H1 (cell line): ENCODE measurements around the gene EIF2B5. TPM values are rescaled to one million over a fixed set of nuclear protein-coding genes. Genes with fewer than 3 reads are reported as not detected.

Experiments
- CTCF ChIA-PET: fragments of 300-600 bp; sonication (Branson Sonifier 250); formaldehyde crosslinking; loops from one replicate; lab custom pipeline; 2021; ENCODE audit not compliant: partially characterized antibody; lab: Charles Lee
- POLR2A ChIA-PET: fragments of 300-600 bp; sonication (Branson Sonifier 250); formaldehyde crosslinking; loops from one replicate; lab custom pipeline; 2021; ENCODE audit warnings: inconsistent platforms; ENCODE audit not compliant: partially characterized antibody; lab: Charles Lee
- DNase-seq, 2 experiments: peaks; one replicate each; pipeline versions ENCODE4 v3.0.0 to v3.0.0-alpha.2; 2010 to 2022; ENCODE audit warnings: low spot score in 2 of 2, low read depth in 1 of 2, mixed read lengths in 1 of 2
- FAIRE-seq: peaks from 2 replicates; lab custom pipeline; 2011; peaks lifted over from hg19 to GRCh38; lab: Jason Lieb, UNC
- H2AFZ ChIP-seq: 2 replicates; pipeline ENCODE4 v1.8.1; 2012; ENCODE audit warnings: low read length, inconsistent platforms
- H2AK5ac ChIP-seq: 2 replicates; pipeline ENCODE4 v1.6.1; 2013; ENCODE audit warnings: low read depth, low read length
- H2BK120ac ChIP-seq: replicated peaks from 2 replicates; pipeline ENCODE3; 2013; ENCODE audit warnings: low read depth, low read length, inconsistent platforms
- H2BK12ac ChIP-seq: 2 replicates; pipeline ENCODE4 v1.6.1; 2013; ENCODE audit warnings: low read depth, low read length
- H2BK15ac ChIP-seq: 2 replicates; pipeline ENCODE4 v1.6.1; 2013; ENCODE audit warnings: low read length
- H2BK20ac ChIP-seq: 2 replicates; pipeline ENCODE4 v1.6.1; 2013; ENCODE audit warnings: low read length
- H2BK5ac ChIP-seq: 2 replicates; pipeline ENCODE4 v1.6.1; 2013; ENCODE audit warnings: low read depth, low read length
- H3K14ac ChIP-seq: 2 replicates; pipeline ENCODE4 v1.6.1; 2013; ENCODE audit warnings: inconsistent platforms; ENCODE audit not compliant: insufficient read length
- H3K18ac ChIP-seq: 2 replicates; pipeline ENCODE4 v1.6.1; 2013; ENCODE audit warnings: low read length; ENCODE audit errors: extremely low read depth
- H3K23ac ChIP-seq: 2 replicates; pipeline ENCODE4 v1.6.1; 2013; ENCODE audit warnings: inconsistent platforms; ENCODE audit not compliant: insufficient read length
- H3K23me2 ChIP-seq: 2 replicates; pipeline ENCODE4 v1.6.1; 2013; ENCODE audit warnings: low read depth, low read length
- H3K27ac ChIP-seq: 2 replicates; pipeline ENCODE4 v1.6.1; 2011; ENCODE audit warnings: low read depth, low read length, inconsistent platforms
- H3K27me3 ChIP-seq, 4 experiments: replicated peaks in 1 of 4; 1 replicate in 1 of 4; 2 replicates in 3 of 4; pipeline versions ENCODE4 v1.6.1 to v1.8.1; 2011 to 2013; ENCODE audit warnings: low read length in 3 of 4, mild to moderate bottlenecking in 3 of 4, inconsistent platforms in 2 of 4, mixed read lengths in 2 of 4, moderate library complexity in 1 of 4; ENCODE audit not compliant: control insufficient read depth in 3 of 4, insufficient read depth in 3 of 4; ENCODE audit errors: extremely low read depth in 1 of 4
- H3K36me3 ChIP-seq, 4 experiments: 2 replicates each; pipeline versions ENCODE4 v1.6.1 to v1.8.1; 2011 to 2013; ENCODE audit warnings: mild to moderate bottlenecking in 4 of 4, low read length in 3 of 4, moderate library complexity in 2 of 4, control low read depth in 1 of 4, inconsistent platforms in 1 of 4; ENCODE audit not compliant: insufficient read depth in 4 of 4, control insufficient read depth in 2 of 4
- H3K4ac ChIP-seq: replicated peaks from 2 replicates; pipeline ENCODE3; 2013; ENCODE audit warnings: low read length, low read depth, mixed read lengths, inconsistent platforms; ENCODE audit not compliant: insufficient read length
- H3K4me1 ChIP-seq, 4 experiments: replicated peaks in 1 of 4; 1 replicate in 1 of 4; 2 replicates in 3 of 4; pipeline versions ENCODE4 v1.6.1 to v1.8.1; 2011 to 2013; ENCODE audit warnings: low read length in 3 of 4, inconsistent platforms in 2 of 4, mixed read lengths in 1 of 4; ENCODE audit not compliant: insufficient read depth in 4 of 4, control insufficient read depth in 3 of 4
- H3K4me2 ChIP-seq, 2 experiments: 2 replicates each; pipeline versions ENCODE4 v1.6.1 to v1.8.1; 2011 to 2013; ENCODE audit warnings: low read depth in 2 of 2, low read length in 2 of 2, control low read depth in 1 of 2, inconsistent platforms in 1 of 2, mild to moderate bottlenecking in 1 of 2; ENCODE audit not compliant: insufficient read depth in 1 of 2
- H3K4me3 ChIP-seq, 4 experiments: fragments of 200-600, 300-600 bp in 1 of 4; sonication (generic), shearing (Covaris generic), sonication (Bioruptor Twin) in 1 of 4; 2 replicates each; pipeline versions ENCODE4 v1.5.1 to v1.8.1; 2011 to 2016; ENCODE audit warnings: low read length in 4 of 4, low read depth in 3 of 4, control low read depth in 2 of 4, inconsistent platforms in 2 of 4, mild to moderate bottlenecking in 2 of 4, mixed read lengths in 1 of 4, moderate library complexity in 1 of 4; ENCODE audit not compliant: insufficient read depth in 2 of 4; ENCODE audit errors: extremely low read depth in 1 of 4
- H3K56ac ChIP-seq: replicated peaks from 2 replicates; pipeline ENCODE3; 2013; ENCODE audit warnings: low read depth, mild to moderate bottlenecking, mixed read lengths, low read length, inconsistent platforms; ENCODE audit not compliant: insufficient read length
- H3K79me1 ChIP-seq: 2 replicates; pipeline ENCODE4 v1.6.1; 2013; ENCODE audit warnings: low read depth, low read length, control low read depth
- H3K79me2 ChIP-seq, 2 experiments: 2 replicates each; pipeline versions ENCODE4 v1.6.1 to v1.8.1; 2012 to 2013; ENCODE audit warnings: low read length in 2 of 2, mild to moderate bottlenecking in 2 of 2, inconsistent platforms in 1 of 2; ENCODE audit not compliant: insufficient read depth in 2 of 2, control insufficient read depth in 1 of 2
- H3K9ac ChIP-seq, 4 experiments: replicated peaks in 1 of 4; 1 replicate in 1 of 4; 2 replicates in 3 of 4; pipeline versions ENCODE4 v1.6.1 to v1.8.1; 2011 to 2013; ENCODE audit warnings: low read depth in 3 of 4, low read length in 3 of 4, control low read depth in 2 of 4, mild to moderate bottlenecking in 2 of 4, moderate library complexity in 2 of 4, inconsistent platforms in 1 of 4; ENCODE audit errors: extremely low read depth in 1 of 4
- H3K9me3 ChIP-seq, 2 experiments: 2 replicates each; pipeline versions ENCODE4 v1.6.1 to v1.8.1; 2012 to 2013; ENCODE audit warnings: mild to moderate bottlenecking in 2 of 2, moderate library complexity in 2 of 2, control low read depth in 1 of 2, inconsistent platforms in 1 of 2, low read depth in 1 of 2, low read length in 1 of 2, mixed read lengths in 1 of 2; ENCODE audit not compliant: insufficient read depth in 2 of 2
- H4K20me1 ChIP-seq, 2 experiments: replicated peaks in 1 of 2; 2 replicates each; pipeline versions ENCODE3 to v1.8.1; 2011 to 2013; ENCODE audit warnings: inconsistent platforms in 2 of 2, low read length in 2 of 2, mild to moderate bottlenecking in 1 of 2; ENCODE audit not compliant: insufficient read depth in 2 of 2, control insufficient read depth in 1 of 2
- H4K5ac ChIP-seq: 2 replicates; pipeline ENCODE4 v1.6.1; 2013; ENCODE audit warnings: low read length, low read depth, mixed read lengths, inconsistent platforms; ENCODE audit not compliant: insufficient read length
- H4K8ac ChIP-seq: 2 replicates; pipeline ENCODE4 v1.8.0; 2013; ENCODE audit warnings: mild to moderate bottlenecking, moderate library complexity, low read length, inconsistent platforms; ENCODE audit not compliant: insufficient read depth; ENCODE audit errors: extremely low read depth
- H4K91ac ChIP-seq: replicated peaks from 2 replicates; pipeline ENCODE3; 2013; ENCODE audit warnings: low read length, mixed read lengths, inconsistent platforms; ENCODE audit not compliant: insufficient read length
- ATF3 ChIP-seq: IDR thresholded peaks from 2 replicates; pipeline ENCODE4 v1.6.1; 2011; ENCODE audit warnings: low read depth, mild to moderate bottlenecking, low read length; ENCODE audit not compliant: insufficient read depth
- BCL11A ChIP-seq, 2 experiments: IDR thresholded peaks; one replicate each; pipeline ENCODE4 v1.6.1; 2011; ENCODE audit warnings: low read depth in 2 of 2, low read length in 2 of 2, mild to moderate bottlenecking in 2 of 2
- GABPA ChIP-seq: IDR thresholded peaks from 2 replicates; pipeline ENCODE4 v1.6.1; 2011; ENCODE audit warnings: mild to moderate bottlenecking, low read length, moderate library complexity, borderline replicate concordance; ENCODE audit not compliant: insufficient read depth
- KDM1A ChIP-seq: fragments of 200-600, 300-600 bp; sonication (generic); IDR thresholded peaks from 2 replicates; pipeline ENCODE4 v1.7.1; 2016; ENCODE audit warnings: mild to moderate bottlenecking, low read length, borderline replicate concordance
- KDM4A ChIP-seq: IDR thresholded peaks from one replicate; pipeline ENCODE4 v1.7.1; 2012; ENCODE audit warnings: low read depth, mild to moderate bottlenecking, moderate library complexity, low read length, inconsistent platforms; ENCODE audit not compliant: severe bottlenecking
- KDM5A ChIP-seq: fragments of 200-600 bp; IDR thresholded peaks from 2 replicates; pipeline ENCODE4 v1.7.1; 2012; ENCODE audit warnings: mild to moderate bottlenecking, low read length, inconsistent platforms, mixed read lengths
- POLR2A ChIP-seq, 2 experiments: IDR thresholded peaks; 1 replicate in 1 of 2; 2 replicates in 1 of 2; pipeline ENCODE4 v1.6.1; 2011; ENCODE audit warnings: low read depth in 2 of 2, low read length in 2 of 2, mild to moderate bottlenecking in 2 of 2; ENCODE audit errors: control extremely low read depth in 1 of 2
- POU5F1 ChIP-seq: IDR thresholded peaks from 2 replicates; pipeline ENCODE4 v1.6.1; 2011; ENCODE audit warnings: low read depth, mild to moderate bottlenecking, low read length, moderate library complexity
- RXRA ChIP-seq: IDR thresholded peaks from 2 replicates; pipeline ENCODE4 v1.6.1; 2011; ENCODE audit warnings: low read depth, mild to moderate bottlenecking, low read length, moderate library complexity; ENCODE audit not compliant: insufficient read depth
- SIX5 ChIP-seq: IDR thresholded peaks from 2 replicates; pipeline ENCODE4 v1.6.1; 2011; ENCODE audit warnings: mild to moderate bottlenecking, low read depth, low read length
- SP2 ChIP-seq: IDR thresholded peaks from 2 replicates; pipeline ENCODE4 v1.6.1; 2012; ENCODE audit warnings: mild to moderate bottlenecking, low read length, inconsistent platforms
- SUZ12 ChIP-seq: fragments of 200-600 bp; sonication (generic); IDR thresholded peaks from 2 replicates; pipeline ENCODE4 v1.6.1; 2012; ENCODE audit warnings: mild to moderate bottlenecking, inconsistent platforms, low read length, moderate library complexity, mixed read lengths
- WGBS, 2 experiments: shearing (Covaris generic) in 1 of 2; methylation state at CpG; one replicate each; pipeline versions ENCODE4 v1.1.6 to v1.1.7; 2013 to 2015; ENCODE audit warnings: low lambda C conversion rate in 2 of 2, mixed read lengths in 2 of 2, inconsistent platforms in 1 of 2, low coverage in 1 of 2, missing lambda C conversion rate in 1 of 2; ENCODE audit not compliant: insufficient replicate concordance in 2 of 2, insufficient coverage in 1 of 2, insufficient read length in 1 of 2; ENCODE audit errors: extremely low coverage in 1 of 2, missing lambda C conversion rate in 1 of 2; 5-methylcytosine and 5-hydroxymethylcytosine counted together
- polyA plus RNA-seq, 7 experiments: library from polyadenylated mRNA; depleted of rRNA in 3 of 7; stranded (reverse) in 5 of 7; unstranded in 2 of 7; fragments of >200 nt in 5 of 7; fragments of 200-250 nt in 2 of 7; gene quantifications; 1 replicate in 5 of 7; 2 replicates in 1 of 7; 4 replicates in 1 of 7; pipeline versions ENCODE4 v1.2.1 to v1.2.3, GENCODE V29; 2011 to 2013; ENCODE audit warnings: missing spikeins in 2 of 7, mixed read lengths in 2 of 7
- total RNA-seq: library from RNA; stranded (reverse); fragmentation: NEBNext Ultra II Directional; extraction: Animal tissue kit (Norgen Biotek cat#: 25700); gene quantifications from 2 replicates; pipeline ENCODE4 v1.2.1, GENCODE V29; 2021

EIF2B5 gene
- total and polyA plus RNA-seq, 2 of the 8 experiments (the other 6 are each of a cell fraction or from before 2014, with no cell fraction given): 33.1 to 40.0 TPM

- H3K18ac ChIP-seq: no peak overlapping the region
- TF ChIP-seq RXRA (no peak), SIX5 (no peak), KDM4A (no peak), SUZ12 (no peak), SP2 (no peak), POU5F1 (no peak), KDM5A (no peak), BCL11A (IDR thresholded peaks at IDR 0.05; ENCODE audit: low read depth in 2 of 2, low read length in 2 of 2) (no peak), KDM1A (no peak), POLR2A (IDR thresholded peaks at IDR 0.05; ENCODE audit: control extremely low read depth in 1 of 2, low read depth in 2 of 2, low read length in 2 of 2) (no peak), GABPA (no peak), ATF3 (no peak)
Observed at GRCh38 chr3:184177767-184178306, 42.7 kb downstream of the EIF2B5 start.

More at GRCh38 chr3:184177767-184178306, 42.7 kb downstream of the EIF2B5 start:
- ChIA-PET CTCF (interaction anchor here (0.7 to 4.7 kb wide), 6 partner anchors 9 to 109 kb away, joined by 3 to 22 read pairs (median 10); partner anchors contain the start of genes ABCF3 and EEF1AKMT4), POLR2A (interaction anchor here (0.9 to 1.9 kb wide), 6 partner anchors 12 to 183 kb away, joined by 3 to 15 read pairs (median 3); partner anchors contain the start of gene DVL3)
- Histone ChIP-seq H3K36me3 (peaks cover 46 to 59% (median 52%) of the 10 kb centered on the region in 4 experiments), H3K56ac (no peak overlapping the region), H3K4me1 (peaks cover 0 to 23% (median 15%) of the 10 kb centered on the region in 4 experiments; a peak in 6 of 7 replicates), H3K79me1 (peaks cover 13% of the 10 kb centered on the region), H4K5ac (no peak overlapping the region), H4K91ac (no peak overlapping the region), H3K4ac (no peak overlapping the region), H3K79me2 (peaks cover 0 to 37% of the 10 kb centered on the region in 2 experiments; a peak in 2 of 4 replicates), H4K8ac (no peak overlapping the region; the same call in 1 of the 2 replicates), H2BK20ac (no peak overlapping the region), H2BK120ac (no peak overlapping the region), H2AK5ac (no peak overlapping the region), H3K14ac (no peak overlapping the region), H2BK15ac (peak overlapping the region; percentile 22; the same call in 1 of the 2 replicates), H3K23me2 (peaks cover 8% of the 10 kb centered on the region), H3K23ac (no peak overlapping the region), H3K4me3 (0 out of 8 replicates have a peak overlapping the region, but pooled peaks of 1 of the 4 experiments have one; percentile 92), H2BK12ac (0 out of 2 replicates have a peak overlapping the region, but pooled peaks have one; percentile 50), H3K4me2 (peak overlapping the region; percentile 91 to 96; a peak in 2 of 4 replicates), H3K27ac (peak overlapping the region; percentile 87), H2BK5ac (peak overlapping the region; percentile 93), H3K9me3 (no peaks in the 10 kb centered on the region), H2AFZ (no peak overlapping the region), H3K27me3 (no peaks in the 10 kb centered on the region), H4K20me1 (peaks cover 0 to 19% of the 10 kb centered on the region in 2 experiments), H3K9ac (peak overlapping the region in 1 of 4 experiments; percentile 53; a peak in 1 of 7 replicates)
- DNase-seq (no peak), FAIRE-seq (no peak)
- 98% methylated on average over 12 of the region's 14 CpGs; no CpG with 5 or more reads in 1 of the 2 experiments for WGBS, 2 experiments
